Measurements from ENCODE around the gene LHPP. TPM values are rescaled to one million over a fixed set of nuclear protein-coding genes. Genes with fewer than 3 reads are reported as not detected.

Gene LHPP
- total RNA-seq, 2 experiments from 2014 or later, result 15.3 to 19.6 TPM

GRCh38 chr10:124651402-124651891, 189.8 kb downstream of the LHPP start:
- Histone ChIP-seq H3K27ac (ENCODE audit: low read depth in 1 of 2, low read length in 2 of 2) (peak overlapping the region; percentile 17 to 50), H3K36me3 (ENCODE audit: insufficient read depth, low read length) (peaks cover 18% of the 10 kb centered on the region), H3K27me3 (ENCODE audit: control insufficient read depth in 1 of 2, insufficient read depth in 2 of 2, low read length in 2 of 2) (no peaks in the 10 kb centered on the region), H3K4me3 (ENCODE audit: low read length) (peak overlapping the region; percentile 19), H3K9me3 (ENCODE audit: control insufficient read depth in 1 of 2, insufficient read depth in 1 of 2, low read length in 2 of 2) (no peaks in the 10 kb centered on the region), H3K4me1 (ENCODE audit: insufficient read depth, low read length) (peaks cover 100% of the 10 kb centered on the region)
- ChIA-PET CTCF (interaction anchor here (0.9 to 1.5 kb wide), 6 partner anchors 14 to 90 kb away, joined by 3 to 5 read pairs (median 4); no protein-coding TSS in a partner anchor), POLR2A (interaction anchor here (0.7 to 6.8 kb wide), 4 partner anchors 27 to 90 kb away, joined by 3 to 72 read pairs (median 12); no protein-coding TSS in a partner anchor)
- Mint-ChIP-seq H3K4me1 (ENCODE audit: low read depth) (peaks cover 93% of the 10 kb centered on the region), H3K9me3 (no peaks in the 10 kb centered on the region), H3K36me3 (ENCODE audit: low read depth) (peaks cover 12% of the 10 kb centered on the region), H3K27me3 (no peaks in the 10 kb centered on the region), H3K27ac (peak overlapping the region; percentile 89), H3K4me3 (peak overlapping the region; percentile 15)
- no peak for TF ChIP-seq CTCF (IDR thresholded peaks at IDR 0.05)
- peak in 3 of 14 experiments; percentile 32 to 43 (median 39) for DNase-seq
- intact Hi-C loops (cut with DNase I, micrococcal nuclease), result loop anchor here in 1 of 2 experiments (2.0 kb wide), 1 partner anchor 19 kb away; no protein-coding TSS in a partner anchor
- no peak for ATAC-seq (ENCODE audit: poor library complexity)

GRCh38 chr10:124652200-124652599, 190.6 kb downstream of the LHPP start:
- CTCF ChIA-PET, result no interaction called here
- peak overlapping the region; percentile 22 to 50 for H3K27ac ChIP-seq (ENCODE audit: low read depth in 1 of 2, low read length in 2 of 2)
- H3K27ac Mint-ChIP-seq, result peak overlapping the region; percentile 89

GRCh38 chr10:124652701-124653100, 191.1 kb downstream of the LHPP start:
- Histone ChIP-seq H3K4me1 (ENCODE audit: insufficient read depth, low read length) (peaks cover 95% of the 10 kb centered on the region), H3K9me3 (ENCODE audit: control insufficient read depth in 1 of 2, insufficient read depth in 1 of 2, low read length in 2 of 2) (no peaks in the 10 kb centered on the region), H3K27me3 (ENCODE audit: control insufficient read depth in 1 of 2, insufficient read depth in 2 of 2, low read length in 2 of 2) (no peaks in the 10 kb centered on the region), H3K27ac (ENCODE audit: low read depth in 1 of 2, low read length in 2 of 2) (peak overlapping the region; percentile 22 to 33), H3K4me3 (ENCODE audit: low read length) (no peak overlapping the region), H3K36me3 (ENCODE audit: insufficient read depth, low read length) (peaks cover 19% of the 10 kb centered on the region)
- H3K36me3 Mint-ChIP-seq (ENCODE audit: low read depth), result peaks cover 12% of the 10 kb centered on the region
- CTCF ChIA-PET, result no interaction called here
- ATAC-seq (ENCODE audit: poor library complexity) (no peak), DNase-seq (no peak)
- no peak overlapping the region for H3K4me3 Mint-ChIP-seq
- intact Hi-C loops (cut with DNase I, micrococcal nuclease), result no loop called here
- H3K9me3 Mint-ChIP-seq, result no peaks in the 10 kb centered on the region
- POLR2A ChIA-PET, result interaction anchor here (0.9 to 1.1 kb wide), 2 partner anchors 89 to 90 kb away, joined by 3 to 4 read pairs; no protein-coding TSS in a partner anchor
- no peak for TF ChIP-seq CTCF (IDR thresholded peaks at IDR 0.05)
- H3K4me1 Mint-ChIP-seq (ENCODE audit: low read depth), result peaks cover 92% of the 10 kb centered on the region
- no peaks in the 10 kb centered on the region for H3K27me3 Mint-ChIP-seq
- peak overlapping the region; percentile 89 for H3K27ac Mint-ChIP-seq

More at GRCh38 chr10:124652200-124652599, 190.6 kb downstream of the LHPP start:
- Mint-ChIP-seq H3K36me3 (ENCODE audit: low read depth) (peaks cover 12% of the 10 kb centered on the region), H3K4me1 (ENCODE audit: low read depth) (peaks cover 92% of the 10 kb centered on the region), H3K4me3 (no peak overlapping the region), H3K27me3 (no peaks in the 10 kb centered on the region), H3K9me3 (no peaks in the 10 kb centered on the region)
- H3K9me3 ChIP-seq (ENCODE audit: control insufficient read depth in 1 of 2, insufficient read depth in 1 of 2, low read length in 2 of 2), result no peaks in the 10 kb centered on the region
- peaks cover 16% of the 10 kb centered on the region for H3K36me3 ChIP-seq (ENCODE audit: insufficient read depth, low read length)
- POLR2A ChIA-PET, result interaction anchor here (0.9 to 6.8 kb wide), 2 partner anchors 65 to 90 kb away, joined by 3 to 72 read pairs; no protein-coding TSS in a partner anchor
- no peak overlapping the region for H3K4me3 ChIP-seq (ENCODE audit: low read length)
- no peak for ATAC-seq (ENCODE audit: poor library complexity)
- H3K27me3 ChIP-seq (ENCODE audit: control insufficient read depth in 1 of 2, insufficient read depth in 2 of 2, low read length in 2 of 2), result no peaks in the 10 kb centered on the region
- no peak for TF ChIP-seq CTCF (IDR thresholded peaks at IDR 0.05)
- intact Hi-C loops (cut with DNase I, micrococcal nuclease), result no loop called here
- no peak for DNase-seq
- H3K4me1 ChIP-seq (ENCODE audit: insufficient read depth, low read length), result peaks cover 96% of the 10 kb centered on the region

Measured in CD4-positive, alpha-beta T cell (primary cell).